Measurements from ENCODE around the gene GMPR.

GRCh38 chr6:16336911-16337294, 98.5 kb downstream of the GMPR start:
- TF ChIP-seq CTCF (IDR thresholded peaks at IDR 0.05) (no peak), EP300 (IDR thresholded peaks at IDR 0.05) (no peak), POLR2A (IDR thresholded peaks at IDR 0.05) (no peak)

Measured in upper lobe of left lung (tissue), 4 donors.